Activated T-cell treated with anti-CD3 and anti-CD28 coated beads, Interleukin-2, amount 50 U/mL, for 24 hours (primary cell): ENCODE data around the gene TAOK1.

ENCODE experiments used
- DNase-seq: peaks from one replicate; pipeline ENCODE4 v3.0.0-alpha.2; 2020
- H3K27ac Mint-ChIP-seq: 2 replicates; pipeline ENCODE4 v1.8.0; 2020; ENCODE audit warnings: mild to moderate bottlenecking, mixed read lengths
- H3K27me3 Mint-ChIP-seq: 2 replicates; pipeline ENCODE4 v1.8.0; 2020; ENCODE audit warnings: mixed read lengths
- H3K36me3 Mint-ChIP-seq: 2 replicates; pipeline ENCODE4 v1.8.0; 2020; ENCODE audit warnings: low read depth, mixed read lengths
- H3K4me1 Mint-ChIP-seq: 2 replicates; pipeline ENCODE4 v1.8.0; 2020; ENCODE audit warnings: low read depth, mixed read lengths
- H3K4me3 Mint-ChIP-seq: 2 replicates; pipeline ENCODE4 v1.8.0; 2020; ENCODE audit warnings: mild to moderate bottlenecking, moderate library complexity, mixed read lengths
- H3K9me3 Mint-ChIP-seq: 2 replicates; pipeline ENCODE4 v1.8.0; 2020; ENCODE audit warnings: mixed read lengths

Gene TAOK1

GRCh38 chr17:29363716-29364115 is 26.4 kb upstream of the TAOK1 start:
- Mint-ChIP-seq H3K4me3 (no peak overlapping the region), H3K27ac (no peak overlapping the region), H3K36me3 (no peaks in the 10 kb centered on the region), H3K9me3 (no peaks in the 10 kb centered on the region), H3K27me3 (no peaks in the 10 kb centered on the region), H3K4me1 (no peaks in the 10 kb centered on the region)
- no peak for DNase-seq

DNA sequence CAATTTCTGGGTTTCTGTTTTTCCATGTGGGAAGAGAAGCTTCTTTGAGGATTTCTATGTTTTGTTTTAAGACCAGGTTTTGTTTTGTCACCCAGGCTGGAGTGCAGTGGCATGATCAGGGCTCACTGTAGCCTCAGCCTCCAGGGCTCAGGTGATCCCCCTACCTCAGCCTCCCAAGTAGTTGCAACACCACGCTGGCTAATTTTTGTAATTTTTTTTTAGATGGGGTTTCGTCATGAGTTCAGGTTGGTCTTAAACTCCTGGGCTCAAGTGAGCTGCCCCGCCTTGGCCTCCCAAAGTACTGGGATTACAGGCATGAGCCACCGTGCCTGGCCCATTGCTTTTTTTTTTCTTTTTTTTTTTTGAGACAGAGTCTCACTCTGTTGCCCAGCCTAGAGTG is 25.5 kb upstream of the TAOK1 start:
- no peak for DNase-seq
- H3K9me3 Mint-ChIP-seq: no peaks in the 10 kb centered on the region
- no peaks in the 10 kb centered on the region for H3K36me3 Mint-ChIP-seq
- H3K4me3 Mint-ChIP-seq: no peak overlapping the region
- no peaks in the 10 kb centered on the region for H3K27me3 Mint-ChIP-seq
- no peak overlapping the region for H3K27ac Mint-ChIP-seq
- no peaks in the 10 kb centered on the region for H3K4me1 Mint-ChIP-seq

DNA sequence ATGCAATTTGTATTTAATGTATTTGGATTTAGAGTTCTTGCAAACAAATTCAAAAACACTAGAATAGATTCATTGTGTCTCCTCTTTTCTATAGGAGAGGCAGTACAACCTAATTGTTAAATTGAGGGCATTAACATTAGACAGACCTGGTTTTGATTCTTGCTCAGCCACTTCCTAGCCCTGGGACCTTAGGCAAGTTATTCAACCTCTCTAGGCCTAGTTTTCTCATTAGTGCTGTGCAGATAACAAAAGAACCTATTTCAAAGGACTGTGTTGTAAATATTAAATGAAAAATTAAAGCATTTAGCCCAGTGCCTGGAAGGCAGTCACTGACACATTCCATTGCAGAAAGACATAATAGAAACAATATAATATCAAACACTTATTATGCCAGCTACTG is 22.0 kb upstream of the TAOK1 start:
- no peak overlapping the region for H3K4me3 Mint-ChIP-seq
- H3K27ac Mint-ChIP-seq: no peak overlapping the region
- H3K9me3 Mint-ChIP-seq: no peaks in the 10 kb centered on the region
- no peak for DNase-seq
- H3K4me1 Mint-ChIP-seq: no peaks in the 10 kb centered on the region
- no peaks in the 10 kb centered on the region for H3K36me3 Mint-ChIP-seq
- no peaks in the 10 kb centered on the region for H3K27me3 Mint-ChIP-seq

- DNase-seq: no peak
- no peaks in the 10 kb centered on the region for H3K36me3 Mint-ChIP-seq
- no peaks in the 10 kb centered on the region for H3K9me3 Mint-ChIP-seq
- no peaks in the 10 kb centered on the region for H3K4me1 Mint-ChIP-seq
- H3K27me3 Mint-ChIP-seq: no peaks in the 10 kb centered on the region
- no peak overlapping the region for H3K4me3 Mint-ChIP-seq
- no peak overlapping the region for H3K27ac Mint-ChIP-seq
Observed at GRCh38 chr17:29368926-29369325, 21.2 kb upstream of the TAOK1 start.

- Mint-ChIP-seq H3K27ac (no peak overlapping the region), H3K36me3 (no peaks in the 10 kb centered on the region), H3K9me3 (no peaks in the 10 kb centered on the region), H3K4me1 (no peaks in the 10 kb centered on the region), H3K4me3 (no peak overlapping the region), H3K27me3 (no peaks in the 10 kb centered on the region)
- peak; percentile 59 for DNase-seq
Observed at GRCh38 chr17:29369831-29370735, 20.1 kb upstream of the TAOK1 start.

GRCh38 chr17:29376667-29377270 is 13.4 kb upstream of the TAOK1 start:
- no peaks in the 10 kb centered on the region for H3K36me3 Mint-ChIP-seq
- H3K9me3 Mint-ChIP-seq: no peaks in the 10 kb centered on the region
- no peaks in the 10 kb centered on the region for H3K4me1 Mint-ChIP-seq
- no peak overlapping the region for H3K4me3 Mint-ChIP-seq
- no peak for DNase-seq
- no peak overlapping the region for H3K27ac Mint-ChIP-seq
- H3K27me3 Mint-ChIP-seq: no peaks in the 10 kb centered on the region

DNA sequence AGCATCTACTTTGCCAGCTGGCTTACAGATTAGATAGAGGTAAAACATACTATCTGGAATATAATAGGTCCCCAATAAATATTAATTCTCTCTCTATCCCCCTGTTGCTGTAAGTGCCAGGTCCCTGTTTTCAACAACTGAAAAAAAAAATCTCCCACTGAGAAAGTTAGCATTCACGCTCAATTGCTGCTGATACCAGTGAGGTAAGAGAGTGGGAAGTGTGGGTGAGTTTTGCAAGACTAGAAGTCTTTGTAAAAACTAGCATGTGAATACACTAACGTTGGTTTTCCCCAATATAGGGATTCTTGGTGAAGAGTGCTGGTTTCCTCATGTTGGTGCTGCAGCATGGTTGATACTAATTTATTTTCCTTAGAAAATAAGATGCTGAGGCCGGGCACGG is 11.7 kb upstream of the TAOK1 start:
- Mint-ChIP-seq H3K4me3 (no peak overlapping the region), H3K27me3 (no peaks in the 10 kb centered on the region), H3K27ac (no peak overlapping the region), H3K36me3 (no peaks in the 10 kb centered on the region), H3K9me3 (no peaks in the 10 kb centered on the region), H3K4me1 (no peaks in the 10 kb centered on the region)
- no peak for DNase-seq

GRCh38 chr17:29379084-29379991 is 10.8 kb upstream of the TAOK1 start:
- Mint-ChIP-seq H3K4me1 (no peaks in the 10 kb centered on the region), H3K4me3 (no peak overlapping the region), H3K27ac (no peak overlapping the region), H3K9me3 (no peaks in the 10 kb centered on the region), H3K36me3 (no peaks in the 10 kb centered on the region), H3K27me3 (no peaks in the 10 kb centered on the region)
- DNase-seq: no peak

- Mint-ChIP-seq H3K27ac (no peak overlapping the region), H3K36me3 (no peaks in the 10 kb centered on the region), H3K9me3 (no peaks in the 10 kb centered on the region), H3K4me3 (no peak overlapping the region), H3K27me3 (no peaks in the 10 kb centered on the region), H3K4me1 (no peaks in the 10 kb centered on the region)
- DNase-seq: no peak
Observed at GRCh38 chr17:29383686-29384085, 6.5 kb upstream of the TAOK1 start.

- no peak for DNase-seq
- Mint-ChIP-seq H3K36me3 (peaks cover 3% of the 10 kb centered on the region), H3K4me1 (peaks cover 7% of the 10 kb centered on the region), H3K27ac (no peak overlapping the region), H3K27me3 (no peaks in the 10 kb centered on the region), H3K4me3 (no peak overlapping the region), H3K9me3 (no peaks in the 10 kb centered on the region)
Observed at GRCh38 chr17:29384901-29385300, 5.3 kb upstream of the TAOK1 start.

DNA sequence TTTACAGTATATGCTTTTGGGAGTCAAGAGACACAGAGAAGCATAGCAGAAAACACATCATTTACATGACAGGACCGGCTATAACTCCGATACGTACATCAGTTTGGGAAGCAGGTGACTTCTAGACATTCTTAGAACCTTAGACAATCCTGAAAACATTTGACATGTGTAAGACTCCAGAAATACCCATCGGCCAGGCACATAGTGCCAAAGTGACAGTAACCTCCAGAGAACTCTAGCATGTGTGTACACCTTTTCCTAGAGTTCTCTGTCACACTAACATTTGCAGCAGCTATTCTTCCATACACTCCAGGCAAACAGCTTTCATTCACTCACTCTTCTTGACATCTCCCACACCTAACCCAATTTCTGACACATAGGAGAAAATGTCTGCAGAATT is 3.4 kb upstream of the TAOK1 start:
- H3K4me1 Mint-ChIP-seq: peaks cover 13% of the 10 kb centered on the region
- no peaks in the 10 kb centered on the region for H3K27me3 Mint-ChIP-seq
- peaks cover 15% of the 10 kb centered on the region for H3K36me3 Mint-ChIP-seq
- H3K4me3 Mint-ChIP-seq: no peak overlapping the region
- H3K9me3 Mint-ChIP-seq: no peaks in the 10 kb centered on the region
- H3K27ac Mint-ChIP-seq: no peak overlapping the region
- DNase-seq: no peak

- peak overlapping the region; percentile 86 for H3K4me3 Mint-ChIP-seq
- peaks cover 32% of the 10 kb centered on the region for H3K4me1 Mint-ChIP-seq
- H3K27me3 Mint-ChIP-seq: no peaks in the 10 kb centered on the region
- H3K36me3 Mint-ChIP-seq: peaks cover 32% of the 10 kb centered on the region
- H3K9me3 Mint-ChIP-seq: no peaks in the 10 kb centered on the region
- H3K27ac Mint-ChIP-seq: no peak overlapping the region
- DNase-seq: no peak
Observed at GRCh38 chr17:29388937-29389336, 1.2 kb upstream of the TAOK1 start.

- Mint-ChIP-seq H3K4me1 (peaks cover 40% of the 10 kb centered on the region), H3K36me3 (peaks cover 44% of the 10 kb centered on the region), H3K27ac (peak overlapping the region; percentile 93), H3K4me3 (peak overlapping the region; percentile 86), H3K9me3 (no peaks in the 10 kb centered on the region), H3K27me3 (no peaks in the 10 kb centered on the region)
- DNase-seq: peak; percentile 42
Observed at GRCh38 chr17:29390851-29391631, 878 bp downstream of the TAOK1 start.

- Mint-ChIP-seq H3K27me3 (no peaks in the 10 kb centered on the region), H3K4me3 (peak overlapping the region; percentile 35)
Observed at GRCh38 chr17:29393436-29393835, 3.3 kb downstream of the TAOK1 start.

More at GRCh38 chr17:29393436-29393835, 3.3 kb downstream of the TAOK1 start:
- DNase-seq: no peak
- no peaks in the 10 kb centered on the region for H3K9me3 Mint-ChIP-seq
- H3K36me3 Mint-ChIP-seq: peaks cover 54% of the 10 kb centered on the region
- H3K4me1 Mint-ChIP-seq: peaks cover 40% of the 10 kb centered on the region
- peak overlapping the region; percentile 6 for H3K27ac Mint-ChIP-seq
